GM12874 (cell line): ENCODE results near the gene CSTF1.

Experiments used
- CTCF ChIP-seq: IDR thresholded peaks from 2 replicates; pipeline ENCODE4 v1.5.1; 2011; ENCODE audit warnings: low read depth, mild to moderate bottlenecking, control low read depth, low read length, moderate library complexity; ENCODE audit not compliant: insufficient read depth

Gene CSTF1

GRCh38 chr20:56360133-56360907, 32.1 kb upstream of the CSTF1 start:
- no peak for TF ChIP-seq CTCF

- TF ChIP-seq CTCF: no peak
Observed at GRCh38 chr20:56360908-56361205, 31.6 kb upstream of the CSTF1 start.

GRCh38 chr20:56361900-56362299, 30.5 kb upstream of the CSTF1 start:
- TF ChIP-seq CTCF: no peak

GRCh38 chr20:56362833-56363413, 29.5 kb upstream of the CSTF1 start:
- TF ChIP-seq CTCF: no peak

GRCh38 chr20:56363491-56363890, 29.0 kb upstream of the CSTF1 start:
- TF ChIP-seq CTCF: no peak

- no peak for TF ChIP-seq CTCF
Observed at GRCh38 chr20:56368351-56369134, 23.9 kb upstream of the CSTF1 start.

- no peak for TF ChIP-seq CTCF
Observed at GRCh38 chr20:56369179-56369578, 23.3 kb upstream of the CSTF1 start.
